ENCODE results near the gene CUTA.

CUTA gene, protein sequence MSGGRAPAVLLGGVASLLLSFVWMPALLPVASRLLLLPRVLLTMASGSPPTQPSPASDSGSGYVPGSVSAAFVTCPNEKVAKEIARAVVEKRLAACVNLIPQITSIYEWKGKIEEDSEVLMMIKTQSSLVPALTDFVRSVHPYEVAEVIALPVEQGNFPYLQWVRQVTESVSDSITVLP

DNA sequence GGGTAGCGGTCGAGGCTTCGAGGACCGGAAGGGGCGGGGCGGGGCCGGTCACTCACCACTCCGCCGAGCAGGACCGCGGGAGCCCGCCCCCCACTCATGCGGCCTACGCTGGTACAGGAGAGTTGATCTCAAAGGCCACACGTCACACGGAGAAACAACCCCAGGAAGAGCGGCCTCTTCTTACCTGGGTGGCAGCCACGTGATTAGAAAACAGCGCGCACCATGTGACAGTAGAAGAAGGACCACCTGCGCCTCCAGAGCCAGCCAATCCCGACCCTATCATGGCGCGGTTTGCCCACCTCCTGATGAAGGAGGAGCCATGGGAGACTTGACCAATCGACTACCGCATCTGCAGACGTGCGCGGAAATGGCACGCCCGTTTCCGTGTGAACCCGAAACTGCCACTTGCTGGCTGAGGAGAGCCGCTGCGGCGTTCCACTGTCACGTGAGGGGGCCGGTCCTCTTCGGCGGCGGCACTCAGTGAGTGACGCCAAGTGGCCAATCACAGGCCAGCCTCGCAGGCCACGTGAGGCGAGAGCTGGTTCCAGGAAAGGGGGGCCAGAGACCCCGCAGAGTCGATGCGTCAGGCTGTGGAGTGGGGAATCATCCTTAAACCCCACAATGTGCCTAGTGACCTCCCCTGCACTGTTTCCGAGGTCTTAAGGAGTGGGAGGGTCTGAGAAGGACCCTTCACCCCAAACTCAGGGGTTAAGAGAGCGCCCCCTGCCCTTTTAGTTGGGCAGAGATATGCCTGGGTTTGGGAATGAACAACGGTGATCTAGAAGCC, at the start of gene CUTA:
TSS of gene CUTA (minus strand) at position 205 of the 787 bp plus-strand sequence. CDS start at position 98, 107 bp downstream.
- Histone ChIP-seq H3K36me3 (ENCODE audit: control insufficient read depth, insufficient read depth, low read length, severe bottlenecking) (peaks cover 29% of the 10 kb centered on the region), H3K9me3 (ENCODE audit: control insufficient read depth, low read length) (no peaks in the 10 kb centered on the region), H3K9ac (ENCODE audit: low read length) (peak within 1 kb of the TSS; percentile 90), H3K4me1 (ENCODE audit: control insufficient read depth, insufficient read depth, low read length) (peaks cover 37% of the 10 kb centered on the region), H3K27me3 (replicated peaks; ENCODE audit: control insufficient read depth, insufficient read depth, low read length) (no peaks in the 10 kb centered on the region), H3K4me3 (ENCODE audit: low read length) (peak within 1 kb of the TSS; percentile 92)
- peak; percentile 100 for DNase-seq (ENCODE audit: low read depth)

DNA sequence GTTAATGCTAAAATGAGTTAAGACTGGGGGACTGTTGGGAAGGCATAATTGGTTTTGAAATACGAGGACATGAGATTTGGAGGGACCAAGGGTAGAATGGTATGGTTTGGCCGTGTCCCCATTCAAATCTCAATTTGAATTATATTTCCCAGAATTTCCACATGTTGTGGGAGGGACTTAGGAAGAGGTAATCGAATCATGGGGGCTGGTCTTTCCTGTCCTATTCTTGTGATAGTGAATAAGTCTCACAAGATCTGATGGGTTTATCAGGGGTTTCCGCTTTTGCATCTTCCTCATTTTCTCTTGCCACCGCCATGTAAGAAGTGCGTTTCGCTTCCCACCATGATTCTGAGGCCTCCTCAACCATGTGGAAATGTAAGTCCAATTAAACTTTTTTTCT, 49.2 kb upstream of the CUTA start:
- H3K27me3 ChIP-seq (replicated peaks; ENCODE audit: control insufficient read depth, insufficient read depth, low read length) = no peaks in the 10 kb centered on the region
- H3K4me1 ChIP-seq (ENCODE audit: control insufficient read depth, insufficient read depth, low read length) = no peaks in the 10 kb centered on the region
- no peak for DNase-seq (ENCODE audit: low read depth)

DNA sequence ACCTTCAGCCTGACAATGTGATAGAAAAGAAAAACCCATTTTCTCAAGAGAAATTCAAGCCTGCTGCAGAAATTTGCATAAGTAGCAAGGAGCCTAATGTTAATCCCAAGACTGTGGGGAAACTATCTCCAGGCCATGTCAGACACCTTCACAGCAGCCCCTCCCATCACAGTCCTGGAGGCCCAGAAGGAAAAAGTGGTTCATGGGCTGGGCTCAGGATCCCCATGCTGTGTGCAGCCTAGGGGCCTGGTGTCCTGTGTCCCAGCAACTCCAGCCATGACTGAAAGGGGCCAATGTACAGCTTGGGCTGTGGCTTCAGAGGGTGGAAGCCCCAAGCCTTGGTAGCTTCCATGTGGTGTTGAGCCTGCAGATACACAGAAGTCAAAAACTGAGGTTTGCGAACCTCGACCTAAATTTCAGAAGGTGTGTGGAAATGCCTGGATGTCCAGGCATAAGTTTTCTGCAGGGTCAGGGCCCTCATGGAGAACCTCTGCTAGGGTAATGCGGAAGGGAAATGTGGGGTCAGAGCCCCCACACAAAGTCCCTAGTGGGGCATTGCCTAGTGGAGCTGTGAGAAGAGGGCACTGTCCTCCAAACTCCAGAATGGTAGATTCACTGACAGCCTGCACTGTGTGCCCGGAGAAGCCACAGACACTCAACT, 48.3 kb upstream of the CUTA start:
- H3K36me3 ChIP-seq (ENCODE audit: control insufficient read depth, insufficient read depth, low read length, severe bottlenecking) = no peaks in the 10 kb centered on the region
- no peaks in the 10 kb centered on the region for H3K27me3 ChIP-seq (replicated peaks; ENCODE audit: control insufficient read depth, insufficient read depth, low read length)
- H3K4me3 ChIP-seq (ENCODE audit: low read length) = no peak overlapping the region
- H3K9ac ChIP-seq (ENCODE audit: low read length) = no peak overlapping the region
- no peak for DNase-seq (ENCODE audit: low read depth)
- no peaks in the 10 kb centered on the region for H3K4me1 ChIP-seq (ENCODE audit: control insufficient read depth, insufficient read depth, low read length)
- H3K9me3 ChIP-seq (ENCODE audit: control insufficient read depth, low read length) = peaks cover 8% of the 10 kb centered on the region

More for the DNA sequence above, 49.2 kb upstream of the CUTA start:
- H3K9ac ChIP-seq (ENCODE audit: low read length) = no peak overlapping the region
- H3K36me3 ChIP-seq (ENCODE audit: control insufficient read depth, insufficient read depth, low read length, severe bottlenecking) = no peaks in the 10 kb centered on the region
- no peak overlapping the region for H3K4me3 ChIP-seq (ENCODE audit: low read length)
- H3K9me3 ChIP-seq (ENCODE audit: control insufficient read depth, low read length) = peaks cover 8% of the 10 kb centered on the region

DNA sequence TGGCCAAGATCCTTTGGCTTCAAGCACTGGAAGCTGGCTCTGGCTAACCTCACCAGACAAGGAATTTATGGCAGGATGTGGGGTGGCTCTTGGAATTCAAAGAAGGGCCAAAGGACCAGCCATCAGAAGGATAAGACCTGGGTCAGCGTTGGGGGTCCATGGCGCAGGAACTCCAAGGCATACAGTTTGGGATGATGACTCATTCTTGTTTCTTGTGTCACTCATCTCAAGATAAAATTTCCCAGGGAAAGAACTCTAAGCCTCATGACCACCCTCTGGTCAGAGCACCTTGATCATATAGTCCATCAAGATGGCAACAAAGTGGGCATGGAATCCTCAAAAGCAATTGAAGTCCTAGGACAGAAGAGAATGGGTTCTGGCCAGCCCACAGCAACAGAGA, 41.3 kb upstream of the CUTA start:
- H3K27me3 ChIP-seq (replicated peaks; ENCODE audit: control insufficient read depth, insufficient read depth, low read length) = no peaks in the 10 kb centered on the region
- no peak for DNase-seq (ENCODE audit: low read depth)
- no peak overlapping the region for H3K9ac ChIP-seq (ENCODE audit: low read length)
- H3K4me1 ChIP-seq (ENCODE audit: control insufficient read depth, insufficient read depth, low read length) = peaks cover 6% of the 10 kb centered on the region
- no peaks in the 10 kb centered on the region for H3K9me3 ChIP-seq (ENCODE audit: control insufficient read depth, low read length)
- H3K36me3 ChIP-seq (ENCODE audit: control insufficient read depth, insufficient read depth, low read length, severe bottlenecking) = peaks cover 10% of the 10 kb centered on the region
- H3K4me3 ChIP-seq (ENCODE audit: low read length) = no peak overlapping the region

DNA sequence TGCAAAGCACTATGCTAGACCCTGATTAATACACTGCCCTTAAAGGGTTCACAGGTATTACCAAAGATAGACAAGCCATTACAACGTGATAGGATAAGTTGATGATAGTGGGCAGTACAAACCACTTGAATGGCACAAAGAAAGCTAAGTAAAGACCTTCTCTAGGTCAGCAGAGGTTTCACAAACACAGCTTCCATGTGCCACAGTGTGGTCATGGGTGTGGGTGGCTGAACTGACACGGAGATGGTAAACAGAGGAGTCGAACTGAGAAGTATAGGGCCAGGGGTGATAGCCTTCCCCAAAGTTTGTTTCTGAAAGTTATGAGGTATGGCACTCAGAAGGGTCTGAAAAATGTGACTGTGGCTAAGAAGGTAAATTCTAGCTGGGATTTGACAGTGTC, 40.8 kb upstream of the CUTA start:
- Histone ChIP-seq H3K4me1 (ENCODE audit: control insufficient read depth, insufficient read depth, low read length) (peaks cover 6% of the 10 kb centered on the region), H3K36me3 (ENCODE audit: control insufficient read depth, insufficient read depth, low read length, severe bottlenecking) (peaks cover 10% of the 10 kb centered on the region), H3K9me3 (ENCODE audit: control insufficient read depth, low read length) (no peaks in the 10 kb centered on the region), H3K27me3 (replicated peaks; ENCODE audit: control insufficient read depth, insufficient read depth, low read length) (no peaks in the 10 kb centered on the region), H3K4me3 (ENCODE audit: low read length) (no peak overlapping the region), H3K9ac (ENCODE audit: low read length) (no peak overlapping the region)
- DNase-seq (ENCODE audit: low read depth) = no peak

DNA sequence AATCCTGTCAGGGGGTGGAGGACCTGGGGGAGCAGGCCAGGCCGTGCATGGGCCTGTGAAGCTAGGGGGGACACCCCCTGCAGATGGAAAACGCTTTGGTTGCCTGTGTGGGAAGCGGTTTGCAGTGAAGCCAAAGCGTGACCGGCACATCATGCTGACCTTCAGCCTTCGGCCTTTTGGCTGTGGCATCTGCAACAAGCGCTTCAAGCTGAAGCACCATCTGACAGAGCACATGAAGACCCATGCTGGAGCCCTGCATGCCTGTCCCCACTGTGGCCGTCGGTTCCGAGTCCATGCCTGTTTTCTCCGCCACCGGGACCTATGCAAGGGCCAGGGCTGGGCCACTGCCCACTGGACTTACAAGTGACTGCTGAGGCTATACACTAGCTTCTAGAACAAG, 38.2 kb upstream of the CUTA start:
- Histone ChIP-seq H3K36me3 (ENCODE audit: control insufficient read depth, insufficient read depth, low read length, severe bottlenecking) (peaks cover 10% of the 10 kb centered on the region), H3K4me1 (ENCODE audit: control insufficient read depth, insufficient read depth, low read length) (peaks cover 6% of the 10 kb centered on the region), H3K9ac (ENCODE audit: low read length) (no peak overlapping the region), H3K9me3 (ENCODE audit: control insufficient read depth, low read length) (no peaks in the 10 kb centered on the region), H3K4me3 (ENCODE audit: low read length) (no peak overlapping the region), H3K27me3 (replicated peaks; ENCODE audit: control insufficient read depth, insufficient read depth, low read length) (no peaks in the 10 kb centered on the region)
- no peak for DNase-seq (ENCODE audit: low read depth)

DNA sequence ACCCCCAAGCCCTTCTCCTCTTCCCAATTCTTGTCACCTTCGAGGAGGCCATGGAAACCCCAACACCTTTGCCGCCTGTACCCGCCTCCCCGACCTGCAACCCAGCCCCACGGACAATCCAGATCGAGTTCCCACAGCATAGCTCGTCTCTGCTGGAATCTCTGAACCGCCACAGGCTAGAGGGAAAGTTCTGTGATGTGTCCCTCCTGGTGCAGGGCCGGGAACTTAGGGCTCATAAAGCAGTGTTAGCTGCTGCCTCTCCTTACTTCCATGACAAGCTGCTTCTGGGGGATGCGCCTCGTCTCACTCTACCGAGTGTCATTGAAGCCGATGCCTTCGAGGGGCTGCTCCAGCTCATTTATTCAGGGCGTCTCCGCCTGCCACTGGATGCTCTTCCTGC, 37.1 kb upstream of the CUTA start:
- no peak for DNase-seq (ENCODE audit: low read depth)
- peak overlapping the region; percentile 97 for H3K4me3 ChIP-seq (ENCODE audit: low read length)
- H3K36me3 ChIP-seq (ENCODE audit: control insufficient read depth, insufficient read depth, low read length, severe bottlenecking) = peaks cover 10% of the 10 kb centered on the region
- H3K9ac ChIP-seq (ENCODE audit: low read length) = peak overlapping the region; percentile 95
- H3K27me3 ChIP-seq (replicated peaks; ENCODE audit: control insufficient read depth, insufficient read depth, low read length) = no peaks in the 10 kb centered on the region
- no peaks in the 10 kb centered on the region for H3K9me3 ChIP-seq (ENCODE audit: control insufficient read depth, low read length)
- H3K4me1 ChIP-seq (ENCODE audit: control insufficient read depth, insufficient read depth, low read length) = peaks cover 6% of the 10 kb centered on the region

DNA sequence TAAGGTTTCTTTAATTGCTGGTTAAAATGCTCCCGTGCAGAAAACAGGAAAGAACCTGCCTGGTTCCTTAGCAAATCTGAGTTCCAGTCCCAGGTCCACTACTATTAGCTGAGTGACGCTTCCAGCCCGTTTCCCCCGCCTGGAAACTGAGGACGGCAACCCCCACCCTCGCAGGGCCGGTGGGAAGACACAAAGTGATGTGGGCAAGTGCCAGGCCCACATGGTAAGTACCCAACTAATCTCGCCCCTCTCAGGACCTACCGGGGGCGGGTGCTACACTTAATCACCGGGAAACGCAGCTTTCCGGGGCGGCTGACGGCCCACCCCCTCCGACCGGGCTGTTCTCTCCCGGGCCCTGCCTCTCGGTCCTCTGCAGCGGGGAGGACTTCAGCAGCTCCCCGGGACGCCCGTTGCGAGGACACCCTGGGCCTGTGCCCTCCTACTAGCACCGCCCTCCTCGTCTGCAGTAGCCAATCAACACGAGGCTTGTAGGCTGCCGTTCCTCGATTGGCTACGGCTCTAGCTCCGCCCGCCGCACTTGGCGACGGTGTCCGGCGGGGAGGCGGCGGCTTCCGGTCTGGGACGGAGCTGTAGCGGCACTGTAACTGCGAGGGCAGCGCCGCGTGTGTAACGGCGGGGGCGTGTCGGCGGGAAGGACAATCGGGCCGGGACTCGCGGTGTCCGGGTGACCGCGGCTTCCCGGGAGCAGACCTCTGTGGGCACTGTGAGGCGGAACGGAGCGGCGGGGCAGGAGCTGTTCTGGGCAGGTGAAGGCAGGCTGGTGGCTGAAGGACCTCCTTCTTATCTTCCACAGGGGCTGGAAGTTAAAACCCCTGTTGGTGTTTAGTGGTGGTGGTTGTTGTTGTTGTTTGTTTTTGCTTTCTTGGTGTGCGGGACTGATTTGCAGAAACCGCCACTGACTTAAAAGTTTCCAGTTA, 36.4 kb upstream of the CUTA start, which contains the start of gene ZBTB9:
TSS of gene ZBTB9 (plus strand) at position 568 of the 938 bp plus-strand sequence. CDS start 525 bp downstream, outside the sequence.
- DNase-seq (ENCODE audit: low read depth) = peak; percentile 98
- Histone ChIP-seq H3K9ac (ENCODE audit: low read length) (peak within 1 kb of the TSS; percentile 95), H3K4me1 (ENCODE audit: control insufficient read depth, insufficient read depth, low read length) (peaks cover 6% of the 10 kb centered on the region), H3K9me3 (ENCODE audit: control insufficient read depth, low read length) (no peaks in the 10 kb centered on the region), H3K4me3 (ENCODE audit: low read length) (peak within 1 kb of the TSS; percentile 97), H3K27me3 (replicated peaks; ENCODE audit: control insufficient read depth, insufficient read depth, low read length) (no peaks in the 10 kb centered on the region), H3K36me3 (ENCODE audit: control insufficient read depth, insufficient read depth, low read length, severe bottlenecking) (peaks cover 10% of the 10 kb centered on the region)

DNA sequence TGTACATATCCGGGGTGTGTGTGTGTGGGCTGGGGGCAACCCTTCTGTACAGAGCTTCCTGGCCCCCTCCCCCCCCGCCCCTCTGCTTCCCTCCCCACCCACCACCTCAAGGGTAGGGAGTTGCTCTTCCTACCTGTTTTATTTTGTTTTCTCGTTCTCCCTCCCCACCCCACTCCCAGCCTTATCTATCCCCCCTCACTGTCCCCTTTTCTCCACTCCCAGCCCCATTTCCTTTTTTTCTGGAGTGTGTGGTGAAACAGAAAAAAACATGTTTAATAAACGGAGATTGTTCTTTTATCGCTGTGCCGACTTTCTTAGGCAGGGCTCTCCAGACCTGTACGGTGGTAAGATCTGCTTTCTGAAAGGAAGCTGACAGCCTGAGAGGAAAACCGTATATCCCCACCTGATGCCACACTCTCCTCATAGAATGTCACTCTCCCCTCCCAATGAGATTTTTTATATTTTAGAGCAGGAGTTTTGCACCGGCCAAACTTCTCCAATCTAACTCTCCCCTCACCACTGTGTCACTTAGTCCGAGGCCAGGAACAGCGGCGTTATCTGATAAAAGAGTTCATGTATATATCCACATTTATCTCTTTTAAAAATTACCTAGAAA, 35.6 kb upstream of the CUTA start:
- Histone ChIP-seq H3K27me3 (replicated peaks; ENCODE audit: control insufficient read depth, insufficient read depth, low read length) (no peaks in the 10 kb centered on the region), H3K4me3 (ENCODE audit: low read length) (peak overlapping the region; percentile 97), H3K9me3 (ENCODE audit: control insufficient read depth, low read length) (no peaks in the 10 kb centered on the region), H3K9ac (ENCODE audit: low read length) (peak overlapping the region; percentile 95), H3K36me3 (ENCODE audit: control insufficient read depth, insufficient read depth, low read length, severe bottlenecking) (peaks cover 15% of the 10 kb centered on the region), H3K4me1 (ENCODE audit: control insufficient read depth, insufficient read depth, low read length) (peaks cover 6% of the 10 kb centered on the region)
- peak; percentile 32 for DNase-seq (ENCODE audit: low read depth)

DNA sequence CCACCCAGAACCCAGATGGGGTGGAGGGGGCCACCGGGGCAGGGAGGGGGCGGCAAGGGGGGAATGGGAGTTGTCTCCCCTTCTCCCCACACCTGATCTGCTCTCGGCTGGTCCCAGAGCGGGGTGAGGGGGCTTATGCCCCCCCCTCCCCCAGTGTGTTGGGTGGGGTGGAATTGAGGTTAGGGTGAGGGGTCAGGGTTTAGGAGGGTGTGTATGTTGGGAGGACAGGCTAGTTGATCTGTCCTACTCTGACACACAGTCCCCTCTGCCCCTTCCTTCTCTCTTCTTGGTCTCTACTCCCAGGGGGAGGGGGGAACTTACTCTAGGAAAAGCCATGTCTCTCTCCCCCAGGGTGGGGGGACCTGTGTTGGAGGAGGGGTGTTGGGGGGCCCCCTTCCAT, 34.6 kb upstream of the CUTA start:
- Histone ChIP-seq H3K36me3 (ENCODE audit: control insufficient read depth, insufficient read depth, low read length, severe bottlenecking) (peaks cover 23% of the 10 kb centered on the region), H3K4me3 (ENCODE audit: low read length) (no peak overlapping the region), H3K4me1 (ENCODE audit: control insufficient read depth, insufficient read depth, low read length) (peaks cover 6% of the 10 kb centered on the region), H3K27me3 (replicated peaks; ENCODE audit: control insufficient read depth, insufficient read depth, low read length) (no peaks in the 10 kb centered on the region), H3K9me3 (ENCODE audit: control insufficient read depth, low read length) (no peaks in the 10 kb centered on the region), H3K9ac (ENCODE audit: low read length) (no peak overlapping the region)
- DNase-seq (ENCODE audit: low read depth) = no peak
